GM18951 (cell line): ENCODE results near the gene ZNF827.

Source experiments
- POLR2A ChIP-seq: IDR thresholded peaks from 4 replicates; pipeline ENCODE4 v1.6.1; 2011; ENCODE audit warnings: mild to moderate bottlenecking; ENCODE audit not compliant: insufficient read length, insufficient read depth; ENCODE audit errors: extremely low read depth
- in situ Hi-C: fragments of 300-500 bp; cut with MboI; formaldehyde crosslinking; loops from one replicate; pipeline ENCODE4 v1.12.0; 2022; ENCODE audit warnings: low sequenced_read_pairs, mixed read lengths, inconsistent platforms; ENCODE audit not compliant: unreplicated experiment

The ZNF827 gene

DNA sequence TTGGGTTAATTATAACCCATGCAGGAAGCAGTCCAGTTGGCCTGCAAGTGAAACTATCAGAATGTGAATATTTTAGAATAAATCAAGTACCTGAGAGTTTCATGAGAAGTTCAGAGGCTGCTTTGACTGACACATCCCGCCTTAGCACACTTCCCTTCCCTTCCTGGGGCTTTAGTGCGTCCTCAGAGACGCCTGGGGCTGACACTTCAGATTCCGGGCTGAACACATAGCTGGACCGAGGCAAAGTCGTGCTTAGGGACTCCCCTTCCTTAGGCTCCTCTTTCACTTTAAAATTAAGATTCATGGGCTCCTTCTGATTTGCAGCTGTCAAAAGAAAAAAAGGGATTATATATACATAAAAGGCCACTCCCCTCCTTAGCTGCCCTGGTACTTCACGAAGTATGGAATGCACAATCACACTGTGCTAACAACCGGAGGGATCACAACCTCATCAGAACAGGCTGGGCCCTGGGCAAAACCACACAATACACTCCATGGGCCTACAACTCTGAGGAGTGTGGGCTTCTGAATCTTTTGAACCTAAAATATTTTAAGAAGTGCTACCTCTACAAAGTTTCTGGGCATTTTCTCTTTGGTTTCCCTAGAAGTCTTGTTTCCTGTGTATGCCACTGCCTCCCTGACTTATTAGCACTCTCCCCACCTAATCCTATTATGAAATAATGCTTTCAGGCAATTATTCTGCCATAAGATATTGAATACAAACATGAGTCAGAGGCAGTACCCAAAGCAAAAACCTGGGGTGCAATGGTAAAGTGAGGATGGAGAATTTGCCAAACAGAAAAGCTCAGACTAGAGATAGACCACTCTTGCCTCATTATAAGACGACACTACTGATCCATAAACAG, 68.2 kb downstream of the ZNF827 start:
- no peak for TF ChIP-seq POLR2A
- in situ Hi-C loops = no loop called here

DNA sequence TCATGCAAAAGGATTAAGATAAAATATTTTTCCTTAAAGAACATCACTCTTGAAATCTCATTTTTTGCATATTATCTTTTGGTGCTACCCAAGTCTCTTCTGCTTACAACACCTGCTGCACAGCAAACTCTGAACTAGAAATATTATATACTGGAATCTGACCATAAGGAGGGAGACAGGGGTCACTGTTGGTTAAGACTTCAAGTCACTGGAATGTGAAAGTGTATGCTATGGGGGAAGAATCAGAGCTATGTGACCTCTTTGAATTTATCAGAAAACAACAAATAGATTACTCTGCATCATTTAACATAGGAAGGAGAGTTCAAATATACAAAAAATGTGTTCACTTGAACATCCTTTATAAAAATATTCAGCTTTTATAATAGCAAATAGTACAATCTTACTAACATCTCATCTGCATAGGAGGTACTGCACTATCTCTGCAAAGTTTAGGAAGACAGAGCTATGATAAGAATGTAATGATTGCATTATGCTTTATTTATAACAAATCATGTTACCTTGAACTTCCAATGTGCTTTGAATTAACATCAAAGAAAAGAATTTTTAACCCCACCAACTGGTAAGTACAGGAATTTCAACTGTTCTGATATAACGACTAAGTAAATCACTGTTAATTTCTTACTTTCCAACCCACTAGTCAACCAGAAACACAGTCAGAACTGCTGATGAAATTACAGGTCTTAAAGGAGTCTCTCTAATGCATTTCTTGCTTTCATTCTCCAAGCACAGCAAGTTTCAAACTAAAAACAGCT, 69.8 kb downstream of the ZNF827 start:
- in situ Hi-C loops = no loop called here

DNA sequence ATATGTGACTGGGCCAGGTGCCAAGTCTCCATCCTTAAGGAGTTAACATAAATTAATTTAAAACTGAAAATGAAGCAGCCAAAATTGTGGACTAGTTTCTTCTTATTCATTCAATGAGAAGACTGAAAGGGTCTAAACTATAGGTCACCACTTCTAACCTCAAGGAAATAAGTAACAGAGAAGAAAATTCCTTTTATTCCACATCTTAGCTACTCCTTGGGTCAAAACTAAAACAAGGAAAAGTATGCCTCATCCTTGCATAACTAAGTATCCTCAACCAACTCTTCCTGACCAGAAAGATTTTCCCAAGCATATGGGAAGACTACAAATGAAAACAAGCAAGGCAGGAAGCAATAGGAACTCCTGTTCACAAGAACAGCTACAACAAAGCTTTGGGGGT, 71.2 kb downstream of the ZNF827 start:
- TF ChIP-seq POLR2A = no peak
- in situ Hi-C loops = no loop called here

More for the DNA sequence above, 69.8 kb downstream of the ZNF827 start:
- TF ChIP-seq POLR2A = no peak

DNA sequence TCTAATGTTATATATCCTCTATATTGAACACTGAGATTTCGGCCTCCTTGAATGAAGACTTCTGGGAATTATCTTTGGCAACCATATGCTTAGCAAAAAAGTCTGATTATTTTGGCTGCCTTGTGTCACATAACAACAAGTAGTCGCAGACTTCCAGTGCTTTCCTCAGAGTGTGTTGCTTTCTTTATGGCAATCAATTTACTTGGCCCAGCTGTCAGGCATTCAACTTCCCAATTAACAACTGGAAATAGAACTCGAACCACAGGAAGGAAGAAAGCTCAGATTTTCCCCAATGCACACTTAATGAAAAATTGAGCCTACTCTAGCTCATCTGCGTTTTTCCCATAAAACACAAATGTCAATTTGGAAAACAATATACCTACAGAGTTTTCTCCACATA, 71.6 kb downstream of the ZNF827 start:
- in situ Hi-C loops = no loop called here
- TF ChIP-seq POLR2A = no peak

DNA sequence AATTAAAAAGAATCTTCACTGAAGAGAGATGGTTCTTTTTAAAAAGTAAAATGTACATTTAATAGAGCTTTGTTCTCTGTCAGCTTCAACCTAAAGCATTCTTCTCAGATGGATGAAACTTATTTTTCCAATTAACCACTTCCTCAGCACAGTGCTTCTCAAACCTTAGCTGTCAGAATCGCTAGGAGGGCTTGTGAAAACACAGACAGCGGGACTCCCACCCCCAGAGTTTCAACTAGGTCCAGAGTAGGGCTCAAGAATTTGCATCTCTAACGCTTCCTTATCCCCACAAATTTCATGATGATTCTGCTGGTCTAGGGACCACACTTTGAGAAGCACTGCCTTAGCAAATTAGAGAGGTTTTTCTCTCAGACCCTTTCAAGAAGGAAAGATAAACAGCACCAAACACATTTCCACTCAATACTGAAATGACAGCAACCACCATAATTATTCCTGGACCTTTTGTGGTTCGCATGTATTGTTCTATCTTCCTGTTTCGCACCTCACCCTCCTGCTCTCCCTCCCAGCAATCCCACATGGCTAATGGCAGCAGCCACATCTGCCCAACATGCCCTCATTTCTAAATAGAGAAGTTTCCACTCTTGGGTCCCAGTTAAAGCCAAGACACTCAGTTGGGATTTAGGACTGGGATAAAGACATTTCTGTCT, 73.2 kb downstream of the ZNF827 start:
- in situ Hi-C loops = no loop called here
- TF ChIP-seq POLR2A = no peak

DNA sequence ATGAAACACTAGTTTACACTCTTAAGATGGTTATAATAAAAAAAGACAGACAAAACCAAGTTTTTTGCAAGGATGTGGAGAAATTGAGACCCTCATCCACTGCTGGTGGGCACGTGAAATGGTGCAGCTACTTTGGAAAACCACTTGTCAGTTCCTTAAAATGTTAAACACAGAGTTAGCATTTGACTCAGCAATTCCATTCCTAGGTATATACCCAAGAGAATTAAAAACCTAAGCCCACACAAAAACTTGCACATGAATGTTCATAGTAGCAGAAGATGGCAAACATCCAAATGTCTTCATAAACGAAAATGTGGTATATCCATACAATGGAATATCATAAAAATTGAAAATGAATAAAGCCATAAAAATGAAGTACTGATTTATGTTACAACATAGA, 75.4 kb downstream of the ZNF827 start:
- TF ChIP-seq POLR2A = no peak
- in situ Hi-C loops = no loop called here

DNA sequence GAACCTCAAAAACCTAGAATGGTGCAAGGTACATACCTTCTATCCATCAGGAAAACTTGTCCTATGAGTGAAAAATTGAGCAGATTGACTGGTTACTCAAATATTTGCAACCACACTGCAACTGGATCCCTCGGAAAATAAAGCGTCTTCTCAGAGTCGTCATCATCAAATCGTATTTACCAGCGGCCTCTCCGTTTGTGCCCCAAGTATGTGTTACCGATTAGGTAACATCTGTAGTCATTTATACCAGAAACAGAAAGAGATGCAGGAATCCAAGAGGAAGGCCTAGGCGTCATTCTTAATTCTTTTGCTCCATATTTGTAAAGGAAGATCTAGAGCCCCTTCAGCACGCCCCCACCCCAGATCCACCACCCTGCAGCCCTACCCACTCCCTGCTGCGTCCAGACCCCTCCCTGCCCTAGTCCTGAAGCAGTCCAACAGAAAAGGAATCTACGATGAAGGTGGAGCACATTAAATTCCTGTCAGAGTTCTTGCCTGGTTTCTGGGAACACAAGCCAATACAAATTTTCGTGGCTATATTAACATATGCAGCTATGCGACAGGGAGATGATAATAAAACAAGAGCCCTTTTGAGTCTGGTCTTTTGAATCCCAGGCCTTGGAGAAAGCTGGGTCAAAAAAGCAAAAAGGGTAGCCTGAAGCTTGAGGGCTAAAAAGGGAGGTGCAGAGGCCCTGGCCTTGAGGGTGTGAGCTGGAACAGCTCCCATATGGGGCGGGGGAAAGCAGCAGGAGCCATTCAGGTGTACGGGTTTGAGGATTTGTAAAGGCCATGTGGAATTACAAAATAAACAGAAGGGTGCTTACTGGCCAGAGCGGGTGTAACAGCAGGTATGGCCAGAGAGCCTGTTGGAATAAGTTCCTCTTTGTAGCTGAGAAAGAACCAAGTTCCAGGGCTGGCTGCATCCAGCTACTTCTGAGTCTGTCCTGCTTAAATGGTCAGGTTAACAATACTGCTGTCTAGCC, 77.0 kb downstream of the ZNF827 start:
- in situ Hi-C loops = no loop called here
- TF ChIP-seq POLR2A = no peak

DNA sequence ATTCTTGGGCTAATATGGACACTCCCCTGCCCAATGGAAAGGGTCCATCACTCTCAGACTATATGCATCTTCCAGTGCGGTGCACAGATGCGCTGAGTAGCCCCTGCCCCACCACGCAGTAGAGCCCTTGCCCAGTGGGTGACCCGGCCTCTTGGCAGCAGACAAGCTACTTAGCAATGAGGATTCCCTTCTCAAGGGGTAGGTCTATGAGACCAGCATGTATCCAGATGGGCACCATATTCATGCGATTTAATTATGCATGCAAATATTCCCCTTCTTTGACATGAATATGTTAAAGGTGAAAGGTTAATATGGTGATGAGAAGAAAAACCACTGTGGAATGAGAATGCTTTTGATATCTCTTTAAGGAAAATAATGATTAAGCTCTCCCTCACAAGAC, 77.7 kb downstream of the ZNF827 start:
- no peak for TF ChIP-seq POLR2A

DNA sequence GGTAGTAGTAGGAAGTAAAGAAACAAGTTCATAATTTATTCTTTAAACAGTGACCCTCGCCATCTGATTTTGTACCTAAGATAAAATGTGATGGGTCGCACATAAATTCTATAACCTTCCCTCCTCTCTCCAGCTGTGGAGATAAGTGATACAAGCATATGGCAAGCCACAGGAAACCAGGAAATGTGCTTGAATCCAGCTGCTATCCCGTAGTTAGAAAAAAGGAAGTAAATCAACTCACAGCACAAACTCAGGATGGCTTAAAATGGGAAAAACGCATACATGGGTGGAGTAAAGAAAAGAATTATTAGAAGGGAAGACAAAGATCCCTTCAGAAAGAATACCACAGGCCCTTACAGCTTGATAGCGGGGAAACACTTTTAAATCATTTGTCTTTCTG, 78.2 kb downstream of the ZNF827 start:
- TF ChIP-seq POLR2A = no peak
- in situ Hi-C loops = no loop called here

More for the DNA sequence above, 77.7 kb downstream of the ZNF827 start:
- in situ Hi-C loops = no loop called here

DNA sequence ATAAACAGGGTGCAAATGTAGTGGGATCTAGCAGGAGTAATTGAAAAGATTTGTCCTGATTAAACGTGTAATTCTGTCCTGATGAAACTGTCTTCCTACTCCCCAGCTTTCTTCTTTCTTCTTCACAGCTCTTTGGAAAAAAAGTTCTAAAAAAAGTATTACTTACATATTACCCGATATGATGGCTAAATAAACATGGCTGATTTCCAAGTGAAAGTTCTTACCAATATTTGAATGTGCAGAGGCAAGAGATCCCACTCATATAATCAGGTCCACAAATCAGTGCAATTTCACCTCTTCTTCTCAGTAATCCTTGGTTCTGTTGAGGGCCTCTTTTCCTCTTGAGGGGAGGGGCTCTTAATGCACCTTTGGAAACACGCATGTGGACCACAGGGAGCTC, 78.7 kb downstream of the ZNF827 start:
- TF ChIP-seq POLR2A = no peak
- in situ Hi-C loops = no loop called here

DNA sequence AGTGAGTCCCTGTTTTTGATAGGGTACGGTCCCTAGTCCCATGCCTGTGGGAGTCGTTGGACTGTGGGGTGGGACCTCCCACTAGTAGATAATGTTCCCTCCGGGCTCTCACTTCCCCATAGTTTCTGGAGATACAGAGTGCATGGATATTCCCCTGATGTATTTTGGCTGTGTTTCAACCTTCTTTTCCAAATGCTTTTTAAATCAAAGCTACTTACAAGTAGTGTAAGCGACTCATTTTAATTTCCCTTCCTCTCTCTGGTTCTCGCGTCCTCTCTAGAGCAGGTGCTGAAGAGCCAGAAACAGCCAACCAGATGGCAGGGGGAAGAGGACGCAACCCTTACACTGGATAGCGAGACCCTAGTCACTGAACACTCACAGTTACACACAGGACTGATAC, 79.2 kb downstream of the ZNF827 start:
- in situ Hi-C loops = no loop called here
- TF ChIP-seq POLR2A = no peak

DNA sequence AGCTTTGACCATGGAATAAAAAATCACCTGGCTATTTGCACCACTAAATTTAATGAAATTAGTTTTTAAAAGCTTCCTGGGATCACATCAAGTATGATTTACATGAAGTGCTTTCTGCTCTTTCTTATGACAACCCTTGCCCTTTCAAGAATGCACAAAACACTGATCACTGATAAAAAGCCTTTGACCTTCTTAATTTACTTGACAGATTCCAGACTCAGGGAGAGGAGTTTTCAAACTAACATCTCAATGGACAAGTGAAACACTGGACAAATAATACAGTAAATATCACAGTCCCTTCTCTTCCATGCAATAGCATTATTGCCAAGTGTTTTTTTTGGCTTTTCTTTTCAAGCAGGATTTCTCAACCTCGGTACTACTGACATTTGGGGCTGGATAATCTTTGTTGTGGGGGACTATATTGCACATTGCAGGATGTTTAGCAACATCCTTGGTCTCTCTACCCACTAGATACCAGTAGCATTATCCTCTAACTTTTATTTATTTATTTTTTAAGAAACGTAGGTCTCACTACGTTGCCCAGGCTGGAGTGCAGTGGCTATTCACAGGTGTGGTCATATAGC, 86.3 kb downstream of the ZNF827 start:
- in situ Hi-C loops = no loop called here
- no peak for TF ChIP-seq POLR2A
